SK-N-SH treated with all-trans-retinoic acid at 6 μM for 48 hours (cell line): Measurements from ENCODE around the gene TAF3.

Experiments used
- CSDC2 ChIP-seq: fragments of 250-450 bp; sonication (Bioruptor Pico); IDR thresholded peaks from 2 replicates; pipeline ENCODE4 v1.5.0; 2020; ENCODE audit warnings: mild to moderate bottlenecking, moderate library complexity
- OSR1 ChIP-seq: fragments of 250-450 bp; sonication (Bioruptor Pico); IDR thresholded peaks from 2 replicates; pipeline ENCODE4 v1.8.0; 2022; ENCODE audit warnings: moderate library complexity, mild to moderate bottlenecking, inconsistent platforms
- PPARA ChIP-seq: fragments of 250-450 bp; sonication (Bioruptor Pico); IDR thresholded peaks from 2 replicates; pipeline ENCODE4 v1.5.0; 2020; ENCODE audit warnings: mild to moderate bottlenecking, borderline replicate concordance
- TCF4 ChIP-seq: fragments of 250-450 bp; sonication (Bioruptor Pico); IDR thresholded peaks from 2 replicates; pipeline ENCODE4 v1.8.0; 2021; ENCODE audit warnings: mild to moderate bottlenecking, moderate library complexity, borderline replicate concordance
- ZC3H10 ChIP-seq: fragments of 250-450 bp; sonication (Bioruptor Pico); IDR thresholded peaks from 2 replicates; pipeline ENCODE4 v1.5.1; 2021; ENCODE audit warnings: mild to moderate bottlenecking, moderate library complexity
- TF ChIP-seq, protein P1 (sequence below): fragments of 250-450 bp; sonication (Bioruptor Pico); IDR thresholded peaks from 2 replicates; pipeline ENCODE4 v1.8.0; 2020; ENCODE audit warnings: mild to moderate bottlenecking, moderate library complexity, borderline replicate concordance

DNA sequence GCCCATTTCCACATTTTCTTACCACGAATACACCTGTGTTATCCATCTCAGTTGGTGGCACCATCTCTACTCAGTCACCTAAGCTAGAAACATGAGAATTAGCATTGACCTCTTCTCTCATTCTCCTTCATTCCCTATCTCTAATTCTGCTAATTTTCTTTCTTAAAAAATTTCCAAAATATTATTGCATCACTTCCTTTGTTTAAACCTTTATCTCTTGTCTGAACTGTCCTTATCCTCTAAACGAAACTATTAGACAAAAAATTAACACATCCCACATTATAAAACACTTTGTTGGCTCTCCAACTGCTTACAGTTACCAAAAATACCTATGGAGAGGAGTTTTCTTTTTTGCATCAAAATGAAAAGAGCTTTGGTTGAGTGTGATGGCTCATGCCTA is 18.3 kb downstream of the TAF3 start:
- no peak for TF ChIP-seq PPARA
- no peak for TF ChIP-seq TCF4 (CRISPR knock-in tag)
- no peak for TF ChIP-seq OSR1
- no peak for TF ChIP-seq CSDC2 (CRISPR knock-in tag)
- TF ChIP-seq, protein P1, sequence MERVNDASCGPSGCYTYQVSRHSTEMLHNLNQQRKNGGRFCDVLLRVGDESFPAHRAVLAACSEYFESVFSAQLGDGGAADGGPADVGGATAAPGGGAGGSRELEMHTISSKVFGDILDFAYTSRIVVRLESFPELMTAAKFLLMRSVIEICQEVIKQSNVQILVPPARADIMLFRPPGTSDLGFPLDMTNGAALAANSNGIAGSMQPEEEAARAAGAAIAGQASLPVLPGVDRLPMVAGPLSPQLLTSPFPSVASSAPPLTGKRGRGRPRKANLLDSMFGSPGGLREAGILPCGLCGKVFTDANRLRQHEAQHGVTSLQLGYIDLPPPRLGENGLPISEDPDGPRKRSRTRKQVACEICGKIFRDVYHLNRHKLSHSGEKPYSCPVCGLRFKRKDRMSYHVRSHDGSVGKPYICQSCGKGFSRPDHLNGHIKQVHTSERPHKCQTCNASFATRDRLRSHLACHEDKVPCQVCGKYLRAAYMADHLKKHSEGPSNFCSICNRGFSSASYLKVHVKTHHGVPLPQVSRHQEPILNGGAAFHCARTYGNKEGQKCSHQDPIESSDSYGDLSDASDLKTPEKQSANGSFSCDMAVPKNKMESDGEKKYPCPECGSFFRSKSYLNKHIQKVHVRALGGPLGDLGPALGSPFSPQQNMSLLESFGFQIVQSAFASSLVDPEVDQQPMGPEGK (CRISPR knock-in tag) = no peak
- TF ChIP-seq ZC3H10 (CRISPR knock-in tag) = no peak
